HG03439 (cell line): Measurements from ENCODE around the gene APOL6.
"Not testable (repeated sequence)": the region's sequence is repeated elsewhere in the genome, so short reads cannot be mapped to it uniquely, and the experiment has no call there.

Experiments used
- ATAC-seq: cut with Tn5 transposase; IDR thresholded peaks from one replicate; pipeline ENCODE4 v1.9.1; 2021; ENCODE audit warnings: mild to moderate bottlenecking, moderate library complexity; ENCODE audit not compliant: unreplicated experiment

Gene APOL6

DNA sequence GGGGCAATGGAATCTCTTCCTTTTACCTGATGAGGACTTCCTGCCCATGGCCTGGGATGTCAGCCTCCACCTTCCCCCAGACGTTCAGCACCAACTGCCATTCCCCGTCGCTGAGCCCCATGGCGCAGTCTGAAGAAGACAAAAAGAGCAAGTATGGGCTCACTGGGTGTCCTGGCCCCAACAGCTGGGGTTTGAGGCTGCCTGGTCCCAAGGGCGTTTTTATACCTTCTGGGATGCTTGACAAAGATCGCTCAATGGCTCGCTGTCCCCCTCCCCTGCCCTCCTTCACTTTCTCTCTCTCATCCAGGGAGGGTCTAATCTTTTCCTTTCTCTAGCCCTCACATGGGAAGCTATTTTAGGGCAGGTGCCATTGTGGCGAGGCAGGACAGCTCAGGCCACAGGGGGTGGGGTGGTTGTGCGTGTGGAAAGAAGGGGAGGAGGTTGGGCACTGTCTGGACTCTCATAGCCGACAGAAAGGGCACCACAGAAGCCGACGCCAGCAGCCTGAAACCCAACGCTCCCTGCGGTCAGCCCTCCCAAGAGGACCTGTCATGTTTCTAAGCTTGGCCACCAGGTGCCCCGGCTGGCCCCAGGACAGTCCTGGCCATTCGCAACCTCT, 31.0 kb upstream of the APOL6 start, which contains the start of gene MB:
Gene MB, minus strand, starts transcription at position 193 of the 619 bp plus-strand sequence. Its CDS starts 72 bp downstream, at position 121.
- no peak for ATAC-seq

DNA sequence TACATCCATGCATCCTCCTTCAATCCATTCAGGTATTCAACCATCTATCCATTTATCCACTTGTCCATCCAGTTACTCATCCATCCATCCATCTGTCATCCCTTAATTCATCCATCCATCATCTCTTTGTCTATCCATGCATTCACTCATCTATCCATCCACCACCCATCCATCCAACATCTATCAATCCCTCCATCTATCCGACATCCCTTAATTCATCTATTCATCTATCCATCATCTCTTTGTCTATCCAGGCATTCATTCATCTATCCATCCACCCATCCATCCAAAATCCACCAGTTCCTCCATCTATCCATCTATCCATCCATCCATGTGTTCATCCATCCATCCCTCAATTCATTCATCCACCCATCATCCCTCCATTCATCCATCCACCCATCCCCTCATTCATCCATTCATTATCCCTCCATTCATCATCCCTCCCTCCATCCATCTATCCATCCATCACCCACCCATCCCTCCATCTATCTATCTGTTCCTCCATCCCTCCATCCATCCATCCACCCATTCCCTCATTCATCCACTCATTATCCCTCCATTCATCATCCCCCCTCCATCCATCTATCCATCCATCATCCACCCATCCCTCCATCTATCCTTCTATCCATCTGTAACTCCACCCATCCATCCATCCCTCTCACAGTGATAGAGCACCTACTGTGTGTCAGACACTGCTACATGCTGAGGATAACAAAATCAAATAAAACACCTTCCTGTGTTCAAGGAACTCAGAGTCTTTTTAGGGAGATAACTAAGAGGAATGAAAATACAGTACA, 29.6 kb upstream of the APOL6 start:
- no peak for ATAC-seq

DNA sequence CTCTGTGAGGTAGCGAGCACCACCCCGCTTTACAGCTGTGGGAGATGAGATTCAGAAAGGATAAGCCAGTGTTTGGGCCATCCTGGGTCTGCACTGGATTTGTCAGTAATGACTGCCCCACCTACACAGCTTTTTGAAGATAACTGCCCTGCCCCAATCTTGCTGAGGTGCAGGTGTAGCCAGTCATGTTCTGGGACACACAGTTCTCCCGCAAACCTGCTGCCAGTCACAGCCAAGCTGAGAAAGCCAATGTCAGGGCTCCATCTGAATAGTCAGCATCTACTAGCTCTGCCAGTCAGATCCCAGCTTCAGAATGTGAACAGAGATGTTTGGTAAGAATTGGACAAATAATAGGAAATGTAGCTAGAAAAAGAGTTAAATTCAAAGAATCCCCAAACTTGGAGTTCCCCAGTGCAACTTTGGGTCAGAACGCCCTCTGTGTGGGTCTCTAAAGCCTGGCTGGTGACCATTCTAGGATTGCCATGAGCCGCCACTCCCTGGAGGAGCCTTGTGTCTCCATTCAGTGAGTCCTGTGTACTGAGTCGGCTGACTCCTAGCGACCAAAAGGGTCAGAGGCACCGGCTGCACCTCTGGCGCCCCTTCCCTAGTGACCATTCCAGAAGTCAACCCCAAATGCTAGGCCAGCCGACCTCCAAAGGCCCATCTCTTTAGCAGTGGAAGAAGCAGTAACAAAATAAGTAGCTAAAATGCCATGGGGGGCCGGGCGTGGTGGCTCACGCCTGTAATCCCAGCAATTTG, 28.7 kb upstream of the APOL6 start:
- no peak for ATAC-seq

DNA sequence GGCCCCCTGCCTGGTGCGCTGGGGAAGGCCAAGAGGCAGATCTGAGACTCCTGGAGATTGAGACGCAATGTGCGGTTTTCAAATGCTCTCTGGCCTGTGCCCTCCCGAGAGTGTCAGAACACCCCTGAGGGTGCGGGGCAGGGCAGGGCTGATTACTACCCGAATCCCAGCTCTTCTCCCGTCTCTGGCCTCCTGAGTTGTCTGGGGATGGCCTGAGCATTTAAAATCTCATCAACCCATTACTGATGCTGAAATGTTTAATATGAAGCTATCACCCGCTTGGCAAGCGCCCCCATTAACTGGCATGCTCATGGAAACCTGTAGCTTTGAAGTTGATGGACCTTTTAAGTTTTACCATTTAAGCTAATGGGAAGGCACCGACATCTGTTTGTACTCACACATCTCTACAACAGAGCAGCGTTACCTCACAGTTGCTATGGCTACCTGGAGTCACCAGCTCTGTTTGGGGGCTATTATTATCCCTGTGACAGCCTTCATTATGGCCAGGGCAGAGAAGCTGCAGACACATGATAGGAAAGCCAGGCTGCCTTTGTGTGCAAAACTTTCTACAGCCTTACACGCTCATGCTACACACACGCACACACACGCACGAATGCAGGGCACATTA, 27.5 kb upstream of the APOL6 start:
- ATAC-seq: no peak

DNA sequence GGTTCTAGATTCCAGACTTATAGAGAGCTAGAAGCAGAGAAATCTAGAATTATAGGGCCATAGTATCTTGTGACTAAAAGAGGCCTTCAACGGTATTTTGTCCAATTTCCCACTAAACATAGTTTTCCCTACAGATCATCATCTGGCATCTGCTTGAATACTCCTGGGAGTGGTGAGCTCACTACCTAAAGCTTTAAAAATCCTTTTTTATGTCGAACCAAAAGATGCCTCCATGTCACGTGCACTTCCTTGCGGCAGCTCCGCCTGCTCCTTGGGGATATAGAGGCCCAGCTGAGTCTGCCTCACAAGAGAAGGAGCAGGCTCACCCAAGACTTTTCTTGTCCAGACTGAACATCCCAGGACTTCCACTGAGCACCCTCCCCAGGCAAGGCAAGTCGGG, 26.8 kb upstream of the APOL6 start:
- ATAC-seq: no peak

DNA sequence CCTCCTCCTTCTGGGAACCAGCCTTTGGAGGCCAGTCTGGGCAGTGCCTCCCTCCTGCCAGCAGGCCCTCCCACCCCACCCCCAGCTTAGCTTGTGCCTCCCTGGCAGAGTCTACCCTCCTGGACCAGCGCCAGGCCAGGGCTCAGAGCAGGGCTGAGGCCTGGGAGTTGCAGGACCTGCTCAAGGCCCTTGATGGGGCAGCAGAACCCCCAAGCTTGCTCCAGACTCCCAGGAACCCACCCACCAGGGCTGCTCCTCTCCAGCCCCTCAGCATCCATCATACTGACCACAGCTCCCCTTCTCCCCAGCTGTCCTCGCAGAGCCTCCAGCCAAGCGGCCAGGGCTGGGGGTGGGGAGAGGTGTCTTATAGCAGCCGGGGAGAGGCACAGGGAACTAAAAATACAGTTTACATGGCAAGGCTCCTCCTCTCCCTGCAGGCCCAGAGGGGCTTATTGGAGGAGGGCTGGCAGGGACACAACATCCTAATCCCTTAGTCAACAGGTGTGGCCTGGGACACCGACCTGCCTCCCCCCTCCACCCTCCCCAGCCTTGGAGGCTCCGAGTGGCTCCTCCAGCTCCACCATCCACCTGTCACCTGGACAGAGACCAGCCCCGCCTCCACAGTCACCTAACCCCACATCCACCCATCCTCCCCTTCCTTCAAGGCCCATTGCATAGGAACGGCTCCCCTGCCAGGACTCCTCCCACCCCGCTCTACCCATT, 25.9 kb upstream of the APOL6 start:
- no peak for ATAC-seq

DNA sequence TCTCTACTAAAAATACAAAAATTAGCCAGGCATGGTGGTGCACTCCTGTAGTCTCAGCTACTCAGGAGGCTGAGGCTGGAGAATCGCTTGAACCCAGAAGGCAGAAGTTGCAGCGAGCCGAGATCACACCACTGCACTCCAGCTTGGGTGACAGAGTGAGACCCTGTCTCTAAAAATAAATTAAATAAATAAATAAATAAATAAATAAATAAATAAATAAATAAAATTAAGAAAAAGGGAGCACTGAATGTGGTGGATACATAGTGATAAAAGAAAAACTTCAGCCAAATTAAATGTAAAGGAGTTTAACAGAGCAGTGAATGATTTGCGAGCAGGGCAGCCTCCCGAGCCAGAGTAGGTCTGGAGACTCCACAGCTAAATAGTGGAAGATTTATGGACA, 24.4 kb upstream of the APOL6 start:
- ATAC-seq: not testable (repeated sequence)

DNA sequence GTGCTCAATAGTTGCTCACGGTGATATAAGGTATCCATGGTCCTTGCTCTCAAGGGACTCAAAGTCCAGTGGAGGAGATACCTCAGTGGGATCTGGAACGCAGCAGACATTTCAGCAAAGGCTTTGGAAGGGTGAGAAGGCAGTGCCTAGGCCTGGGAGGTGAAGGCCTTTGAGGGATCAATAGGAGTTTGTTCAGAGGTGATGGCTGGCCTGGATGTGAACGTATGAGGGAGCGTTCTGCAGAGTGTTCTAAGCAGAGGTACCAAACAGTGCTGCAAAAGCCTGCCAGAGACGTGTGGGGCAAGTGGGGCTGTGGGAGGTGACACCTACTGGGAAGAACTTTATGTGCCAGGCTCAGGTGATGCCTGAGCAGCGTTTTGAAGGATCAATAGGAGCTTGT, 23.7 kb upstream of the APOL6 start:
- ATAC-seq: no peak

DNA sequence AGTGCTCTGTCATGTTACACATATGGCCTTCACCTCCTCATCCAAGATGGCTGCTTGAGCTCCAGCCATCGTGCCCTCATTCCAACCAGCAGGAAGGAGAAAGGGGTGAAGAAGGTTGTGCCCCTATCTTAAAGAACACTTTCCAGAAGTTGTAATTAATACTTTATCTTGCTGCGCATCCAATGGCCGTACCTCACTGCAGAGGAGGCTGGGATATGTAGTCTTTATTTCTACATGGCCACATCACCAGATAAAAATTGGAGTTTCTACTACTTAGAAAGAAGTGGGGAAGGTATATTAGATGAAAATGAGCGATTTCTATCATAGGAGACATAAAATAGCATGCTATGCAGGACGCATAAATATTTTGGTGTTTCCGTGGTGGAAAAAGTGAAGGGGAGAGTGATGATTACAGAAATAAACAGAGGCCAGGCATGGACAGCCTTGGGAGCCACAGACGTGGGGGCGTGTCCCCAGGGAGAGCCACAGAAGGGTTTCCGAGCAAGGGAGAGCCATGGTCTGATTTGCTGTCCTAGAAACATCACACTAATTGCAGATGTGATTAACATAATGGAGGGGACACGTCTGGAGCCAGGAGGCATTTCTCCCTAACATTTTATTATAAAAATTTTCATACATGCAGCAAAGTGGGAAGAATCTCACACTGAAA, 22.3 kb upstream of the APOL6 start:
- no peak for ATAC-seq

DNA sequence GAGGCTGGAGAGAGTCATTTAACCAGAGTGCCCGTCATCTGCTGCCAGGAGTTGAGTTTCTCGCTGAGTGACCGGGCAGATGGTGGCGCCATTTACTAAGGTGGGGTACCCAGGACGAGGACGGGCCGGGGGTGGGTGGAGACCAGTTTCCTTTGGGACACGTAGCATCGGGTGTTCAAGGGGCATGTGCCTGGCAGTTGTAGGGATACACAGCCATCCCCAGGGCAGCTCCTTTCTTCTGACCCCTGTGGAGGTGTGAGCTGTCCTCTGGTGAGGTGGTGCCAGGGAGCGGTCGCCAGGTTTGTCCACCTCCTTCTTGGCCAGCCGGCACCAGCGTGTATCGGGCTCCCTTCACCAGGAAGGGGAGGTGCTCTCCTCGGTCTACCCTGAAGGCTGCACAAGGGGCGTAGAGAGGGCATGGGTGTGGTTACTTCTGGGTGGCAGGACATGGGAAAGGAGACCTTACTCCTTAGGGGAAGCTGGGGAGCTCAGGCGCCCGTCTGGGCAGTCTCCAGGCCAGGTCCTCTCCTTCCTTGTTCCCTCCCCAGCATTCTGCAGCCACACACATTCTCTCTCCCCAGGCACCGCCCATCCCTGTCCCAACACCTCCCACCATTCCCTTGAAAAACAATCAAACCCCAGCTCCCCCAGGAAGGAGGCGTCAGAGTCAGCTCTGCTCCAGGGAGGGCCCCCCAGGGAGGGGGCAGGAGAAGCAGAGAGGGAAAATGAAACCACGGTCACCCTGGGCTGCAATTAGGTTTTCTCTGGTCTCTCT, 20.8 kb upstream of the APOL6 start:
- ATAC-seq: no peak

DNA sequence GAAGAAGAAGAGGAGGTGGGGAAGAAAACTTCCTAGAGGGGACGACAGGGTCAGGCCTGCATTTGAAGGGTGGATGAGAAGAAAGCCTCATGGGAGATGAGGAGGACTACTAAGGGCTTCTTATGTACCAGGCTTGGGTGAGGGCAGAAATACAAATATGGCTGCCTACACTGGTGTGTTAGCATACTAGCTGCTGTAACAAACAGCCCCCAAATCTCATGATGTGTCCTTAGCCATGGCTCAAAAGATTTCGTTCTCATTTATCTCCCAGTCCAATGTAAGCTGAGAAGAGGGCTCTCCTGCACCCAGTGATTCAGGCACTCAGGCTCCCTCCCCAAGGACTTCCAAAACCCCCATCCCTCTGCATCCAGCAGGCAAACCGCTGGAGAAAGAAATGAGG, 19.5 kb upstream of the APOL6 start:
- ATAC-seq: no peak

DNA sequence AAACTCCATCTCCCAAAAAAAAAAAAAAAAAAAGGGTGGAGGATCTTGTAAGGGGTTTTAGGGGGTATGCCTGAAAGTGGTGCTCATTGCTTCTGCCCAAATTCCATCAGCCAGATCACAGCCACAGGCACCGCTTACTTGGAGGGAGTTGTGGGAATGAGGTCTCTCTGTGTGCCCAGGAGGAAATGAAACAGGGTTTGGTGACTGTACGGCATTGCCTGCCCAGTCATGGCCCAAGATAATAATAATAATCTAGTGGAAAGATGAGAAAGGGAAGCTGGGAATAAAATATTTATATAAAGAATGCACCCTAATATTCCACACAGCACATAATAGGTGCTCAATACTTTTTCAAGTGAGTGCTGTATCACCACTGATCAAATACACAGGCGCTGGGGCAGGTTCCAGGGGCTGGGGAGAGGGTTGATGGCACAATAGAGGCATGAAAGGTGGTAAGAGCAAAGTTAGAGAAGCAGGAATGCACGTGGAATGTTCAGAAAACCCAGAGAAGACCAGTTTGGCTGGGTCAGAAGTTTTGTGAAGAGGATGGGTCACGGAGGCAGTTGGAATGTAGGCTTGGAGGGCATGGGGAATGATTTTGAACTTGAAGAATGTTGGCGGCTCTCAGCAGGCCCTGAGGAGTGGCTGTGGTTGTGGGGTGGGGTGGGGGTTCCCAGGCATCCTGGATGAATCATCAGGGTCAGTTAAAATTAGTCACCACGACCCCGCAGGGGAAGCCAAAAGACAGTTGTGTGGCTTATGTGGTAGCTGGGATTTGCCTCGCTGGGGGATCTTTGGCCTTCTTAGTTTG, 18.6 kb upstream of the APOL6 start:
- no peak for ATAC-seq

DNA sequence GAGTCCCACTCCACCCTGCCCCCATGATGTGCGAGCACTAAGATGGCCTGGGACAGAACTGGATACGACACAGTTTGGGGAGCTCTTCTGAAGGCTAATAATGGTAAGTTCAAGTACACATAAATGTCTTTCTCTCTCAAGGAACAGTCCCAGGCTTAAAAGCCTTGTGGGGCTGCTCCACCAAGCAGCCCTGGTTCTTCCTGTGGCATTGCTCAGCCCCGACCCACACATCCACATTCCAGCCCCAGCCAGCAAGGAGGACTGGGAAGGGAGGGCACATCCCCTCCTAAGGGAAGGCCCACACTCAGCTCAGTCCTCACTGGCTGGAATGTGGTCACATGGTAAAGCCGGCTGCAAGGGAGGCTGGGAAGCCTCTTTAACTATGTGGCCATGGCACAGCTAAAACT, 17.9 kb upstream of the APOL6 start:
- no peak for ATAC-seq

DNA sequence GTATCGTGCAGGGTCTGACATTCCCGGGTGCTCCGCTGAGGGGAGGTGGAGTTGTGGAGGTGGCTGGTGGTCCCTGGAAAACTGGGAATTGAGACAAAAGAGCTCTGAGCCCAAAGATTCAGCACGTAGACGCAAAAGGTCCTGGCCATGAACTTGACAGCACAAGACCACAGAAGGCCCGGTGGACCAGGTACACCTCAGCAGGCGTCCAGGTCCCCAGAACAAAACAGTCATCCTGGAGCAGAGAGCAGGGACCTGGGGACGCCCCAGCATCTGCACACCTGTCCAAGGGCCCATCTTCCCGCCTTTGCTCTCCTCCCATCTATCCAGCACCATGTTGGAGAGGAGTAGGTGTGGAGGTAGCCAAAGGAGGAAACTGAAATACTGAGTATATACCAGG, 17.4 kb upstream of the APOL6 start:
- no peak for ATAC-seq

DNA sequence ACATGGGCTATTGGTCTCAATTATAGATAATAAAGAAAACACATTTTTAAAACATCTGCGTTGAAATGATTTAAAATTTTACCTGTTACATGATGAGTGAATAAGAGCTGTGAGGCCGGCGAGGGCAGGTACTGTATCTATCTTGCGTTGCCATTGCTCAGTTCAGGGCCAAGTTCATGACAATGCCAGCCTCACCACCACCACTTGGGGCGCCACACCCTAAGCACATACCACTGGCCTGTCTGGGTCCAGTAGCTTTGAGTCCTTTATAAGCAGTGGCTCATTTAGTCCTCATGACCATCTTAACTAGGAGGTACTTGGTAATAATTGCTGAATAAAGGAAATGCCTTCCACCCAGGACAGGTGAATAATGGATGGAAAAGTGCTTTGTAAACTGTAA, 16.6 kb upstream of the APOL6 start:
- ATAC-seq: no peak

DNA sequence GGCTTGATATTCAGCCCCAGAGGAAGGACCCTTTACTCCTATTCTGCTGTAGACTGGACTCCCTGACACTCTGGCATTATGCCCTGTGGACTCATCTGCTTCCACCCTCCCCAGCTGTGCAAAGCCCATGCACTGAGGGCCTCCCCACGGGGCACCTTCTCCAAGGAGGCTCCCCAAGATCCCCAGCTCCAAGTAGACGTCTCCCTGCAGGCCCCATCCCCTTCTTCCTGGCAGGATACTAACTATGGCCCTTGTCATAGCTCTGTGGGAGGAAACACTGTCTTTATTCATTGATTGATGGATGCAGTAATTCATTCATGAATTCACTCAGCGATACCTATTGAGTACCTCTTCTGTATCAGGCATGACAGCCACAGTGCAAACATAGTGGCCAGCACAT, 15.3 kb upstream of the APOL6 start:
- no peak for ATAC-seq

DNA sequence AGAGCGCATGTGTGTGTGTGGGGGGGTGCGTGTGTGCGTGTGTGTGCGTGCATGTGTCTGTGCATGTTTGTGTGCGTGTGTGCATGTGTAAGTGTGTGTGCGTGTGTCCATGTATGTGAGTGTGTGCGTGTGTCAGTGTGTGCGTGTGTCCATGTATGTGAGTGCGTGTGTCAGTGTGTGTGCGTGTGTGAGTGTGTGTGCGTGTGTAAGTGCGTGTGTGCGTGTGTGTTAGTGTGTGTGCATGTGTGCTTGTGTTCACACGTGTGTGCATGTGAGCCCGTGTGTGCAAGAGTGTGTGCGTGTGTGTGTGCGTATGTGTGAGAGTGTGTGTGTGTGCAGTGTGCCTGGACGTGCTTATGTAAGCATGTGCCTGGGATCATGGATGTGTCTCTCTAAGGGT, 14.7 kb upstream of the APOL6 start:
- ATAC-seq: no peak

DNA sequence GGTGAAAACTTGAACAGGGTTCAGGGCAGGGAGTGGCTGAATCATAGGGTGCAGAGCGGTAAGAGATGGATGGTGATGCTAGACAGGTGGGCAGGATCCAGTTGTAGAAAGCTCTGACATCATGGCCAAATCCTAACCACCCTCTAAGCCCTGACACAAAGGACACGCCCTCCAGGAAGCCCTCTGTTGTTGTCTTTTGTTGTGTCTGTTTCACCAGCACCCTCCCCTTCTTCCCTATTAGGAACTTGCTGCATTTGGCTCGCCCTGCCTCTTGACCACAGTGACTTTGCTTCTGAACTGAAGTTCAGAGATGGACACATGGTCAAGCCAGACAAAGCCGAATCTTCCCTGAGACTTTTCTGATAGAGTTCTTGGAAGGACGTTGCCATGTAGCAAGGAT, 14.2 kb upstream of the APOL6 start:
- no peak for ATAC-seq
